Peyer's patch (tissue), 4 donors: ENCODE data around the gene UBD.

ENCODE experiments used
- CTCF ChIP-seq, 6 experiments: fragments of 450-650 bp in 4 of 6; fragments of 200-600 bp in 2 of 6; sonication (generic) in 1 of 6; IDR thresholded peaks; one replicate each; pipeline ENCODE4 v1.5.1; 2017 to 2019; ENCODE audit warnings: antibody characterized with exemption in 6 of 6, mild to moderate bottlenecking in 3 of 6, moderate library complexity in 1 of 6
- POLR2A ChIP-seq, 2 donors: fragments of 450-650 bp; IDR thresholded peaks; one replicate each; pipeline ENCODE4 v1.5.1; 2017; ENCODE audit warnings: antibody characterized with exemption in 2 of 2, mild to moderate bottlenecking in 2 of 2, moderate library complexity in 2 of 2

- no peak for TF ChIP-seq CTCF (IDR thresholded peaks at IDR 0.05)
- no peak for TF ChIP-seq POLR2A (IDR thresholded peaks at IDR 0.05)
Measured at GRCh38 chr6:29524444-29525310, 34.9 kb downstream of the UBD start.
